Tibial nerve (tissue), 3 donors: ENCODE measurements around the gene PSEN2.

Experiments
- CTCF ChIP-seq, 5 experiments: fragments of 200-600 bp in 3 of 5; fragments of 450-650 bp in 2 of 5; sonication (generic) in 3 of 5; IDR thresholded peaks; one replicate each; pipeline ENCODE4 v1.5.1; 2016 to 2019; ENCODE audit warnings: antibody characterized with exemption in 5 of 5, mild to moderate bottlenecking in 3 of 5, moderate library complexity in 2 of 5
- POLR2A ChIP-seq, 2 donors: fragments of 450-650 bp; IDR thresholded peaks; one replicate each; pipeline ENCODE4 v1.6.1; 2017; ENCODE audit warnings: antibody characterized with exemption in 2 of 2, mild to moderate bottlenecking in 2 of 2, moderate library complexity in 2 of 2

- TF ChIP-seq CTCF (IDR thresholded peaks at IDR 0.05) = no peak
- no peak for TF ChIP-seq POLR2A (IDR thresholded peaks at IDR 0.05)
Measured at GRCh38 chr1:226940806-226941067, 70.3 kb downstream of the PSEN2 start.
